ENCODE data around the gene FSIP1. TPM values are rescaled to one million over a fixed set of nuclear protein-coding genes. Genes with fewer than 3 reads are reported as not detected.

FSIP1 gene
- total and polyA plus RNA-seq, 2 donors from 2014 or later, result 0.75 to 2.4 TPM

- no peak for DNase-seq
- no peak for FAIRE-seq
- TF ChIP-seq CTCF (IDR thresholded peaks at IDR 0.05; ENCODE audit: borderline replicate concordance, extremely low read depth, insufficient read depth), result no peak
- no peak overlapping the region for H3K27ac ChIP-seq (ENCODE audit: low read depth in 2 of 2, low read length in 2 of 2)
- no peaks in the 10 kb centered on the region for H3K9me3 ChIP-seq (ENCODE audit: control insufficient read depth in 2 of 3, insufficient read depth in 1 of 3, low read length in 3 of 3)
- H3K4me1 ChIP-seq (ENCODE audit: control insufficient read depth in 2 of 3, insufficient read depth in 2 of 3, low read depth in 1 of 3, low read length in 3 of 3), result no peaks in the 10 kb centered on the region
- H3K9ac ChIP-seq (ENCODE audit: low read length in 3 of 3), result no peak overlapping the region
- intact Hi-C loops (cut with DNase I), result no loop called here
- H3K36me3 ChIP-seq (ENCODE audit: control insufficient read depth in 2 of 3, insufficient read depth in 3 of 3, low read length in 3 of 3), result no peaks in the 10 kb centered on the region
- no peaks in the 10 kb centered on the region for H3K27me3 ChIP-seq (ENCODE audit: control insufficient read depth, insufficient read depth, low read length)
- H3K4me3 ChIP-seq (ENCODE audit: low read length in 3 of 3), result no peak overlapping the region
Observed at GRCh38 chr15:39709941-39710340, 72.7 kb downstream of the FSIP1 start.

- FAIRE-seq (no peak), DNase-seq (no peak)
- Histone ChIP-seq H3K4me3 (ENCODE audit: low read length in 3 of 3) (no peak overlapping the region), H3K4me1 (ENCODE audit: control insufficient read depth in 2 of 3, insufficient read depth in 2 of 3, low read depth in 1 of 3, low read length in 3 of 3) (no peaks in the 10 kb centered on the region), H3K9me3 (ENCODE audit: control insufficient read depth in 2 of 3, insufficient read depth in 1 of 3, low read length in 3 of 3) (no peaks in the 10 kb centered on the region), H3K27ac (ENCODE audit: low read depth in 2 of 2, low read length in 2 of 2) (no peak overlapping the region), H3K36me3 (ENCODE audit: control insufficient read depth in 2 of 3, insufficient read depth in 3 of 3, low read length in 3 of 3) (no peaks in the 10 kb centered on the region), H3K9ac (ENCODE audit: low read length in 3 of 3) (no peak overlapping the region), H3K27me3 (ENCODE audit: control insufficient read depth, insufficient read depth, low read length) (no peaks in the 10 kb centered on the region)
- TF ChIP-seq CTCF (IDR thresholded peaks at IDR 0.05; ENCODE audit: borderline replicate concordance, extremely low read depth, insufficient read depth), result no peak
- intact Hi-C loops (cut with DNase I), result no loop called here
Observed at GRCh38 chr15:39706206-39706605, 76.4 kb downstream of the FSIP1 start.

- DNase-seq (no peak), FAIRE-seq (no peak)
- no peaks in the 10 kb centered on the region for H3K36me3 ChIP-seq (ENCODE audit: control insufficient read depth in 2 of 3, insufficient read depth in 3 of 3, low read length in 3 of 3)
- H3K9ac ChIP-seq (ENCODE audit: low read length in 3 of 3), result no peak overlapping the region
- no peaks in the 10 kb centered on the region for H3K9me3 ChIP-seq (ENCODE audit: control insufficient read depth in 2 of 3, insufficient read depth in 1 of 3, low read length in 3 of 3)
- H3K4me1 ChIP-seq (ENCODE audit: control insufficient read depth in 2 of 3, insufficient read depth in 2 of 3, low read depth in 1 of 3, low read length in 3 of 3), result no peaks in the 10 kb centered on the region
- H3K27me3 ChIP-seq (ENCODE audit: control insufficient read depth, insufficient read depth, low read length), result no peaks in the 10 kb centered on the region
- intact Hi-C loops (cut with DNase I), result no loop called here
- H3K4me3 ChIP-seq (ENCODE audit: low read length in 3 of 3), result no peak overlapping the region
- H3K27ac ChIP-seq (ENCODE audit: low read depth in 2 of 2, low read length in 2 of 2), result no peak overlapping the region
- no peak for TF ChIP-seq CTCF (IDR thresholded peaks at IDR 0.05; ENCODE audit: borderline replicate concordance, extremely low read depth, insufficient read depth)
Observed at GRCh38 chr15:39704689-39705088, 78.0 kb downstream of the FSIP1 start.

GRCh38 chr15:39704235-39704634 is 78.4 kb downstream of the FSIP1 start:
- no peak for FAIRE-seq
- Histone ChIP-seq H3K4me1 (ENCODE audit: control insufficient read depth in 2 of 3, insufficient read depth in 2 of 3, low read depth in 1 of 3, low read length in 3 of 3) (no peaks in the 10 kb centered on the region), H3K36me3 (ENCODE audit: control insufficient read depth in 2 of 3, insufficient read depth in 3 of 3, low read length in 3 of 3) (no peaks in the 10 kb centered on the region), H3K9ac (ENCODE audit: low read length in 3 of 3) (no peak overlapping the region), H3K9me3 (ENCODE audit: control insufficient read depth in 2 of 3, insufficient read depth in 1 of 3, low read length in 3 of 3) (no peaks in the 10 kb centered on the region), H3K4me3 (ENCODE audit: low read length in 3 of 3) (no peak overlapping the region), H3K27ac (ENCODE audit: low read depth in 2 of 2, low read length in 2 of 2) (no peak overlapping the region), H3K27me3 (ENCODE audit: control insufficient read depth, insufficient read depth, low read length) (no peaks in the 10 kb centered on the region)
- no peak for TF ChIP-seq CTCF (IDR thresholded peaks at IDR 0.05; ENCODE audit: borderline replicate concordance, extremely low read depth, insufficient read depth)
- no peak for DNase-seq
- intact Hi-C loops (cut with DNase I), result no loop called here
